ENCODE results near the gene ADGRL2.

GRCh38 chr1:81806432-81806770 is 5.7 kb downstream of the ADGRL2 start:
- TF ChIP-seq CTCF (conservative IDR thresholded peaks at IDR 0.05) (no peak), EZH2 (IDR thresholded peaks at IDR 0.05; ENCODE audit: low read depth) (no peak)
